Measurements from ENCODE around the gene KRTAP5-5.
A peak's percentile ranks its signal among the peaks of the same experiment; 100 is the strongest.

KRTAP5-5 gene

GRCh38 chr11:1653541-1654387 is 24.2 kb downstream of the KRTAP5-5 start:
- peak; percentile 9; the same call in 2 of the 3 replicates for ATAC-seq
- no peak for TF ChIP-seq ARNTL (CRISPR knock-in tag; IDR thresholded peaks at IDR 0.05; ENCODE audit: borderline replicate concordance, low read depth)

GRCh38 chr11:1654388-1655167 is 25.0 kb downstream of the KRTAP5-5 start:
- no peak for ATAC-seq
- TF ChIP-seq ISL1 (CRISPR knock-in tag; IDR thresholded peaks at IDR 0.05), result no peak

GRCh38 chr11:1655168-1656060 is 25.8 kb downstream of the KRTAP5-5 start:
- no peak for ATAC-seq
- TF ChIP-seq SNAI2 (CRISPR knock-in tag; IDR thresholded peaks at IDR 0.05) (no peak), ZC3H10 (CRISPR knock-in tag; IDR thresholded peaks at IDR 0.05) (no peak)

- ATAC-seq, result no peak
- TF ChIP-seq ZC3H10 (CRISPR knock-in tag; IDR thresholded peaks at IDR 0.05), result no peak
- no peak for TF ChIP-seq PPARA (CRISPR knock-in tag; IDR thresholded peaks at IDR 0.05; ENCODE audit: borderline replicate concordance)
- TF ChIP-seq SNAI2 (CRISPR knock-in tag; IDR thresholded peaks at IDR 0.05), result no peak
- no peak for TF ChIP-seq ZNF8 (CRISPR knock-in tag; IDR thresholded peaks at IDR 0.05)
- no peak for TF ChIP-seq RARB (CRISPR knock-in tag; IDR thresholded peaks at IDR 0.05)
- TF ChIP-seq BACH2 (CRISPR knock-in tag; IDR thresholded peaks at IDR 0.05; ENCODE audit: borderline replicate concordance), result no peak
- TF ChIP-seq PATZ1 (CRISPR knock-in tag; IDR thresholded peaks at IDR 0.05; ENCODE audit: borderline replicate concordance), result no peak
- TF ChIP-seq ZFP3 (CRISPR knock-in tag; IDR thresholded peaks at IDR 0.05), result no peak
- TF ChIP-seq POU6F1 (CRISPR knock-in tag; IDR thresholded peaks at IDR 0.05; ENCODE audit: borderline replicate concordance, low read depth), result no peak
- no peak for TF ChIP-seq ZNF565 (CRISPR knock-in tag; conservative IDR thresholded peaks at IDR 0.05; ENCODE audit: low read depth)
- no peak for TF ChIP-seq ESRRG (CRISPR knock-in tag; IDR thresholded peaks at IDR 0.05)
- no peak for TF ChIP-seq ZFP30 (CRISPR knock-in tag; IDR thresholded peaks at IDR 0.05)
- TF ChIP-seq ARNTL (CRISPR knock-in tag; IDR thresholded peaks at IDR 0.05; ENCODE audit: borderline replicate concordance, low read depth), result no peak
- TF ChIP-seq ZNF70 (CRISPR knock-in tag; IDR thresholded peaks at IDR 0.05), result no peak
Observed at GRCh38 chr11:1656061-1656441, 26.5 kb downstream of the KRTAP5-5 start.

GRCh38 chr11:1656670-1657069 is 27.1 kb downstream of the KRTAP5-5 start:
- TF ChIP-seq CSRNP3 (CRISPR knock-in tag; IDR thresholded peaks at IDR 0.05), result no peak
- TF ChIP-seq ZFP3 (CRISPR knock-in tag; IDR thresholded peaks at IDR 0.05), result no peak
- no peak for TF ChIP-seq GLIS3 (CRISPR knock-in tag; IDR thresholded peaks at IDR 0.05)
- TF ChIP-seq PPARA (CRISPR knock-in tag; IDR thresholded peaks at IDR 0.05; ENCODE audit: borderline replicate concordance), result no peak
- TF ChIP-seq ZNF8 (CRISPR knock-in tag; IDR thresholded peaks at IDR 0.05), result no peak
- ATAC-seq, result no peak

Measured in SK-N-SH treated with all-trans-retinoic acid at 6 μM for 48 hours (cell line).